Panc1 (cell line): ENCODE measurements around the gene CHST1. TPM values are rescaled to one million over a fixed set of nuclear protein-coding genes. Genes with fewer than 3 reads are reported as not detected.

Source experiments
- ATAC-seq: fragments of 200-7000 bp; cut with Tn5 transposase; 2 replicates; pipeline ENCODE4 v1.9.1; 2020; ENCODE audit warnings: mild to moderate bottlenecking, moderate library complexity
- BruUV-seq: library from RNA; stranded (reverse); fragments of 400-500 nt; replicated peaks from 2 replicates; lab custom pipeline; 2021; lab: Mats Ljungman, UMichigan
- CTCF ChIA-PET: fragments of 300-600 bp; sonication (Branson Sonifier 250); formaldehyde crosslinking; loops from one replicate; lab custom pipeline; 2022; ENCODE audit warnings: antibody characterized with exemption; lab: Charles Lee
- POLR2A ChIA-PET: fragments of 300-600 bp; sonication (Branson Sonifier 250); formaldehyde crosslinking; loops from one replicate; lab custom pipeline; 2022; ENCODE audit warnings: antibody characterized with exemption; lab: Charles Lee
- DNase-seq: peaks from one replicate; pipeline ENCODE4 v3.0.0-alpha.2; 2010; ENCODE audit warnings: low read depth, low spot score
- H3K27ac ChIP-seq: 2 replicates; pipeline ENCODE4 v1.5.1; 2011; ENCODE audit warnings: mild to moderate bottlenecking, low read length, inconsistent platforms
- H3K27me3 ChIP-seq: fragments of 200-500 bp; sonication (Bioruptor generic); 2 replicates; pipeline ENCODE4 v1.6.0; 2014; ENCODE audit warnings: low read length, inconsistent platforms; ENCODE audit not compliant: control insufficient read depth, insufficient read depth
- H3K36me3 ChIP-seq: fragments of 200-500 bp; sonication (Bioruptor generic); 2 replicates; pipeline ENCODE4 v1.5.1; 2014; ENCODE audit warnings: inconsistent platforms, mild to moderate bottlenecking, low read length, moderate library complexity; ENCODE audit not compliant: control insufficient read depth, insufficient read depth
- H3K4me1 ChIP-seq: 2 replicates; pipeline ENCODE4 v1.5.1; 2011; ENCODE audit warnings: inconsistent platforms, mild to moderate bottlenecking, low read length, moderate library complexity; ENCODE audit not compliant: control insufficient read depth, insufficient read depth
- H3K4me3 ChIP-seq, 2 experiments: 2 replicates each; pipeline ENCODE4 v1.5.1; 2011 to 2012; ENCODE audit warnings: low read depth in 2 of 2, low read length in 2 of 2, mild to moderate bottlenecking in 2 of 2, inconsistent platforms in 1 of 2, moderate library complexity in 1 of 2
- H3K9me3 ChIP-seq: fragments of 200-500 bp; sonication (Bioruptor generic); 2 replicates; pipeline ENCODE4 v1.5.1; 2014; ENCODE audit warnings: low read depth, mild to moderate bottlenecking, inconsistent platforms, low read length, moderate library complexity; ENCODE audit not compliant: control insufficient read depth, insufficient read depth
- CTCF ChIP-seq: fragments of 450-650 bp; IDR thresholded peaks from 2 replicates; pipeline ENCODE4 v1.5.1; 2017; ENCODE audit warnings: mild to moderate bottlenecking
- POLR2AphosphoS5 ChIP-seq: IDR thresholded peaks from 2 replicates; pipeline ENCODE4 v1.6.1; 2012; ENCODE audit warnings: mild to moderate bottlenecking, low read depth, low read length, moderate library complexity
- REST ChIP-seq, 2 experiments: IDR thresholded peaks; 2 replicates each; pipeline ENCODE4 v1.6.1; 2011 to 2012; ENCODE audit warnings: low read depth in 2 of 2, control low read depth in 1 of 2, low read length in 1 of 2, mild to moderate bottlenecking in 1 of 2, moderate library complexity in 1 of 2; ENCODE audit not compliant: insufficient read depth in 1 of 2
- SIN3A ChIP-seq: IDR thresholded peaks from 2 replicates; pipeline ENCODE4 v1.6.1; 2012; ENCODE audit warnings: low read depth, mild to moderate bottlenecking, low read length, moderate library complexity, borderline replicate concordance; ENCODE audit not compliant: insufficient read depth
- TCF7L2 ChIP-seq: IDR thresholded peaks from 2 replicates; pipeline ENCODE4 v1.6.1; 2011; ENCODE audit warnings: mild to moderate bottlenecking, low read depth, low read length, inconsistent platforms
- in situ Hi-C: cut with HindIII; loops from 2 replicates; pipeline ENCODE4 v1.10.0; 2016; ENCODE audit warnings: low sequenced_read_pairs, low pct_unique_long_range_greater_than_20kb
- intact Hi-C: fragments of 100-400 bp; cut with micrococcal nuclease; formaldehyde crosslinking; loops from one replicate; pipeline ENCODE4 v1.10.0; 2022; ENCODE audit not compliant: unreplicated experiment
- total RNA-seq: library from RNA; stranded (reverse); gene quantifications from one replicate; pipeline ENCODE4 v1.2.1, GENCODE V29; 2021; ENCODE audit not compliant: unreplicated experiment

CHST1 gene
- total RNA-seq, 1 experiment from 2014 or later, result not detected

- H3K27me3 ChIP-seq, result peaks cover 10% of the 10 kb centered on the region
- CTCF ChIA-PET, result no interaction called here
- H3K4me1 ChIP-seq, result no peaks in the 10 kb centered on the region
- H3K9me3 ChIP-seq, result no peaks in the 10 kb centered on the region
- POLR2A ChIA-PET, result no interaction called here
- ATAC-seq, result no peak
- H3K27ac ChIP-seq, result no peak overlapping the region
- BruUV-seq, result no TSS peak
- no peak overlapping the region for H3K4me3 ChIP-seq
- DNase-seq, result no peak
- intact Hi-C loops, result no loop called here
- TF ChIP-seq REST (IDR thresholded peaks at IDR 0.05; ENCODE audit: insufficient read depth in 1 of 2, low read depth in 2 of 2, low read length in 1 of 2) (no peak), TCF7L2 (no peak), CTCF (no peak), SIN3A (no peak), POLR2AphosphoS5 (no peak)
- no peaks in the 10 kb centered on the region for H3K36me3 ChIP-seq
- in situ Hi-C loops, result no loop called here
Measured at GRCh38 chr11:45609902-45610301, 55.5 kb downstream of the CHST1 start.

GRCh38 chr11:45609337-45609736 lies 56.1 kb downstream of the CHST1 start:
- ATAC-seq, result no peak
- peaks cover 10% of the 10 kb centered on the region for H3K27me3 ChIP-seq
- CTCF ChIA-PET, result no interaction called here

More at GRCh38 chr11:45609337-45609736, 56.1 kb downstream of the CHST1 start:
- no peak overlapping the region for H3K27ac ChIP-seq
- no peak for TF ChIP-seq CTCF
- TF ChIP-seq REST (IDR thresholded peaks at IDR 0.05; ENCODE audit: insufficient read depth in 1 of 2, low read depth in 2 of 2, low read length in 1 of 2), result no peak
- TF ChIP-seq TCF7L2, result no peak
- no peak for TF ChIP-seq POLR2AphosphoS5
- no peak for TF ChIP-seq SIN3A
- no TSS peak for BruUV-seq
- POLR2A ChIA-PET, result no interaction called here
- no peaks in the 10 kb centered on the region for H3K36me3 ChIP-seq
- H3K9me3 ChIP-seq, result no peaks in the 10 kb centered on the region
- in situ Hi-C loops (no loop called here), intact Hi-C loops (no loop called here)
- no peaks in the 10 kb centered on the region for H3K4me1 ChIP-seq
- no peak for DNase-seq
- no peak overlapping the region for H3K4me3 ChIP-seq
